CD14-positive monocyte (primary cell): ENCODE measurements around the gene PRKCA. TPM values are rescaled to one million over a fixed set of nuclear protein-coding genes. Genes with fewer than 3 reads are reported as not detected.

Experiments used
- DNase-seq, 3 donors: peaks; one replicate each; pipeline ENCODE4 v3.0.0-alpha.2; 2011 to 2022
- H2AFZ ChIP-seq: 2 replicates; pipeline ENCODE4 v1.6.0; 2012; ENCODE audit warnings: mild to moderate bottlenecking, low read depth, low read length, inconsistent platforms; ENCODE audit not compliant: insufficient read depth, poor library complexity, severe bottlenecking
- H3K27ac ChIP-seq, 2 donors: 1 replicate in 1 of 2; 2 replicates in 1 of 2; pipeline ENCODE4 v1.5.1; 2012 to 2013; ENCODE audit warnings: low read length in 2 of 2, control low read depth in 1 of 2, inconsistent platforms in 1 of 2, low read depth in 1 of 2, mild to moderate bottlenecking in 1 of 2
- H3K27me3 ChIP-seq, 2 donors: one replicate each; pipeline versions ENCODE4 v1.6.0 to v1.6.1; 2011 to 2013; ENCODE audit warnings: low read length in 2 of 2; ENCODE audit not compliant: control insufficient read depth in 2 of 2, insufficient read depth in 2 of 2
- H3K36me3 ChIP-seq, 2 donors: replicated peaks in 1 of 2; 1 replicate in 1 of 2; 2 replicates in 1 of 2; pipeline versions ENCODE4 v1.5.1 to v1.6.1; 2012 to 2013; ENCODE audit warnings: low read length in 2 of 2, control low read depth in 1 of 2, inconsistent platforms in 1 of 2, mild to moderate bottlenecking in 1 of 2; ENCODE audit not compliant: insufficient read depth in 2 of 2, control insufficient read depth in 1 of 2
- H3K4me1 ChIP-seq, 2 donors: 1 replicate in 1 of 2; 2 replicates in 1 of 2; pipeline versions ENCODE4 v1.5.1 to v1.6.1; 2012 to 2013; ENCODE audit warnings: low read length in 2 of 2, control low read depth in 1 of 2, inconsistent platforms in 1 of 2, mild to moderate bottlenecking in 1 of 2, moderate library complexity in 1 of 2; ENCODE audit not compliant: insufficient read depth in 2 of 2, control insufficient read depth in 1 of 2
- H3K4me2 ChIP-seq: replicated peaks from 2 replicates; pipeline ENCODE3; 2012; ENCODE audit warnings: low read length, moderate library complexity, mild to moderate bottlenecking; ENCODE audit not compliant: poor library complexity, severe bottlenecking; ENCODE audit errors: extremely low read depth
- H3K4me3 ChIP-seq, 3 experiments: fragments of 200-600 bp in 1 of 3; sonication (generic) in 1 of 3; replicated peaks in 1 of 3; 1 replicate in 2 of 3; 2 replicates in 1 of 3; pipeline ENCODE4 v1.5.1; 2011 to 2013; ENCODE audit warnings: low read length in 3 of 3, mild to moderate bottlenecking in 3 of 3, control low read depth in 2 of 3, low read depth in 2 of 3, inconsistent platforms in 1 of 3, moderate library complexity in 1 of 3
- H3K79me2 ChIP-seq: 2 replicates; pipeline ENCODE4 v1.6.0; 2012; ENCODE audit warnings: mild to moderate bottlenecking, control low read depth, inconsistent platforms, low read length, moderate library complexity; ENCODE audit not compliant: insufficient read depth
- H3K9ac ChIP-seq: 2 replicates; pipeline ENCODE4 v1.6.0; 2017; ENCODE audit warnings: low read length, mild to moderate bottlenecking; ENCODE audit not compliant: insufficient read depth, poor library complexity, severe bottlenecking
- H3K9me3 ChIP-seq, 2 donors: replicated peaks in 1 of 2; 1 replicate in 1 of 2; 2 replicates in 1 of 2; pipeline versions ENCODE4 v1.5.1 to v1.6.1; 2012 to 2013; ENCODE audit warnings: low read length in 2 of 2, control low read depth in 1 of 2; ENCODE audit not compliant: control insufficient read depth in 1 of 2, insufficient read depth in 1 of 2
- H4K20me1 ChIP-seq: 2 replicates; pipeline ENCODE4 v1.6.0; 2012; ENCODE audit warnings: mild to moderate bottlenecking, low read length, control low read depth, moderate library complexity; ENCODE audit not compliant: insufficient read depth
- H3K27ac Mint-ChIP-seq, 7 donors: one replicate each; pipeline ENCODE4 v1.8.0; 2020; ENCODE audit warnings: mild to moderate bottlenecking in 7 of 7, mixed read lengths in 7 of 7, moderate library complexity in 6 of 7, inconsistent platforms in 2 of 7
- H3K27me3 Mint-ChIP-seq, 3 donors: one replicate each; pipeline ENCODE4 v1.8.0; 2021 to 2022; ENCODE audit warnings: low read depth in 3 of 3, mild to moderate bottlenecking in 3 of 3, mixed read lengths in 3 of 3, moderate library complexity in 3 of 3, inconsistent platforms in 1 of 3
- H3K36me3 Mint-ChIP-seq, 2 donors: one replicate each; pipeline ENCODE4 v1.8.0; 2020; ENCODE audit warnings: mixed read lengths in 2 of 2, inconsistent platforms in 1 of 2, mild to moderate bottlenecking in 1 of 2
- H3K4me1 Mint-ChIP-seq: one replicate; pipeline ENCODE4 v1.8.0; 2020; ENCODE audit warnings: mild to moderate bottlenecking, mixed read lengths
- H3K4me3 Mint-ChIP-seq, 2 donors: one replicate each; pipeline ENCODE4 v1.8.0; 2020; ENCODE audit warnings: mild to moderate bottlenecking in 2 of 2, mixed read lengths in 2 of 2, moderate library complexity in 1 of 2
- H3K9me3 Mint-ChIP-seq, 7 donors: one replicate each; pipeline ENCODE4 v1.8.0; 2020 to 2022; ENCODE audit warnings: mixed read lengths in 7 of 7, mild to moderate bottlenecking in 6 of 7, moderate library complexity in 6 of 7, inconsistent platforms in 2 of 7
- CTCF ChIP-seq: fragments of 200-600 bp; IDR thresholded peaks from one replicate; pipeline ENCODE4 v1.8.0; 2022; ENCODE audit warnings: antibody characterized with exemption, mild to moderate bottlenecking
- WGBS: methylation state at CpG from one replicate; pipeline ENCODE4 v1.1.5; 2013; ENCODE audit warnings: missing lambda C conversion rate; ENCODE audit not compliant: insufficient coverage; 5-methylcytosine and 5-hydroxymethylcytosine counted together
- intact Hi-C, 2 donors: fragments of 100-400 bp; cut with micrococcal nuclease; formaldehyde crosslinking; loops; one replicate each; pipeline versions ENCODE4 v1.15.0 to v1.15.1; 2023
- polyA plus RNA-seq, 3 donors: library from polyadenylated mRNA; depleted of rRNA in 1 of 3; unstranded in 2 of 3; stranded (reverse) in 1 of 3; fragments of 300-500 nt in 2 of 3; fragments of >200 nt in 1 of 3; fragmentation: Illumina TruSeq in 2 of 3; gene quantifications; 1 replicate in 2 of 3; 2 replicates in 1 of 3; pipeline ENCODE4 v1.2.3, GENCODE V29; 2012 to 2021

Gene PRKCA
- polyA plus RNA-seq, 3 donors, result 0.22 to 7.1 (median 0.30) TPM

- H3K36me3 Mint-ChIP-seq, result peaks cover 4 to 5% of the 10 kb centered on the region in 2 donors
- Histone ChIP-seq H3K36me3 (no peaks in the 10 kb centered on the region), H3K27me3 (no peaks in the 10 kb centered on the region), H3K4me3 (no peak overlapping the region), H3K4me2 (no peak overlapping the region), H3K79me2 (no peaks in the 10 kb centered on the region), H3K27ac (no peak overlapping the region), H3K4me1 (peaks cover 0 to 8% of the 10 kb centered on the region in 2 donors), H2AFZ (no peak overlapping the region), H3K9ac (no peak overlapping the region), H3K9me3 (no peaks in the 10 kb centered on the region), H4K20me1 (no peaks in the 10 kb centered on the region)
- H3K27ac Mint-ChIP-seq, result no peak overlapping the region
- no peak for DNase-seq
- 100% methylated on average over 1 of the region's 7 CpGs for WGBS
- no peak for TF ChIP-seq CTCF
- no peak overlapping the region for H3K4me3 Mint-ChIP-seq
- H3K4me1 Mint-ChIP-seq, result peaks cover 8% of the 10 kb centered on the region
- peaks cover 0 to 3% (median 0%) of the 10 kb centered on the region in 7 donors for H3K9me3 Mint-ChIP-seq
- peaks cover 0 to 2% (median 2%) of the 10 kb centered on the region in 3 donors for H3K27me3 Mint-ChIP-seq
- intact Hi-C loops, result no loop called here
Measured at GRCh38 chr17:66635386-66636045, 333.1 kb downstream of the PRKCA start.

- H3K36me3 Mint-ChIP-seq, result peaks cover 5 to 6% of the 10 kb centered on the region in 2 donors
- Histone ChIP-seq H2AFZ (no peak overlapping the region), H3K36me3 (peaks cover 0 to 1% of the 10 kb centered on the region in 2 donors), H3K9ac (no peak overlapping the region), H3K27ac (no peak overlapping the region), H3K4me1 (peaks cover 0 to 8% of the 10 kb centered on the region in 2 donors), H3K79me2 (no peaks in the 10 kb centered on the region), H3K4me2 (no peak overlapping the region), H3K4me3 (no peak overlapping the region), H4K20me1 (no peaks in the 10 kb centered on the region), H3K27me3 (no peaks in the 10 kb centered on the region), H3K9me3 (no peaks in the 10 kb centered on the region)
- peaks cover 8% of the 10 kb centered on the region for H3K4me1 Mint-ChIP-seq
- no peak overlapping the region for H3K27ac Mint-ChIP-seq
- peaks cover 0 to 2% (median 2%) of the 10 kb centered on the region in 3 donors for H3K27me3 Mint-ChIP-seq
- 73% methylated on average over 2 of the region's 4 CpGs for WGBS
- intact Hi-C loops, result no loop called here
- peaks cover 0 to 7% (median 0%) of the 10 kb centered on the region in 7 donors for H3K9me3 Mint-ChIP-seq
- no peak overlapping the region for H3K4me3 Mint-ChIP-seq
- DNase-seq, result no peak
- no peak for TF ChIP-seq CTCF
Measured at GRCh38 chr17:66636111-66636510, 333.7 kb downstream of the PRKCA start.
